Endodermal cell (in vitro differentiated cells): ENCODE data around the gene TSPAN4. TPM values are rescaled to one million over a fixed set of nuclear protein-coding genes. Genes with fewer than 3 reads are reported as not detected.

Experiments
- DNase-seq: peaks from one replicate; pipeline ENCODE4 v3.0.0-alpha.2; 2017
- H3K27ac ChIP-seq: 2 replicates; pipeline ENCODE4 v1.5.1; 2013; ENCODE audit warnings: mild to moderate bottlenecking, low read depth, low read length, moderate library complexity
- H3K27me3 ChIP-seq: 2 replicates; pipeline ENCODE4 v1.6.1; 2013; ENCODE audit warnings: mild to moderate bottlenecking, low read length, moderate library complexity; ENCODE audit not compliant: insufficient read depth, control insufficient read depth, poor library complexity, severe bottlenecking
- H3K36me3 ChIP-seq: 2 replicates; pipeline ENCODE4 v1.7.0; 2013; ENCODE audit warnings: mild to moderate bottlenecking, low read length, moderate library complexity; ENCODE audit not compliant: control insufficient read depth, insufficient read depth
- H3K4me1 ChIP-seq: one replicate; pipeline ENCODE4 v1.7.0; 2013; ENCODE audit warnings: low read length; ENCODE audit not compliant: control insufficient read depth, insufficient read depth
- H3K4me3 ChIP-seq: 2 replicates; pipeline ENCODE4 v1.5.1; 2013; ENCODE audit warnings: mild to moderate bottlenecking, low read length, moderate library complexity
- H3K9ac ChIP-seq: 2 replicates; pipeline ENCODE4 v1.6.1; 2013; ENCODE audit warnings: mild to moderate bottlenecking, low read length, moderate library complexity; ENCODE audit not compliant: poor library complexity, severe bottlenecking; ENCODE audit errors: extremely low read depth
- H3K9me3 ChIP-seq: 2 replicates; pipeline ENCODE4 v1.6.1; 2013; ENCODE audit warnings: mild to moderate bottlenecking, low read length, moderate library complexity; ENCODE audit not compliant: control insufficient read depth
- H3K27ac Mint-ChIP-seq: 2 replicates; pipeline ENCODE4 v1.8.0; 2020; ENCODE audit warnings: mixed read lengths
- H3K27me3 Mint-ChIP-seq: 2 replicates; pipeline ENCODE4 v1.8.0; 2021; ENCODE audit warnings: mild to moderate bottlenecking, mixed read lengths; ENCODE audit not compliant: insufficient read depth
- H3K36me3 Mint-ChIP-seq: 2 replicates; pipeline ENCODE4 v1.8.0; 2020; ENCODE audit warnings: low read depth, mixed read lengths
- H3K4me1 Mint-ChIP-seq: 2 replicates; pipeline ENCODE4 v1.8.0; 2020; ENCODE audit warnings: mixed read lengths
- H3K4me3 Mint-ChIP-seq: 2 replicates; pipeline ENCODE4 v1.8.0; 2020; ENCODE audit warnings: mild to moderate bottlenecking, moderate library complexity, mixed read lengths
- H3K9me3 Mint-ChIP-seq: 2 replicates; pipeline ENCODE4 v1.8.0; 2020; ENCODE audit warnings: mild to moderate bottlenecking, mixed read lengths
- WGBS, 2 experiments: methylation state at CpG; one replicate each; pipeline versions ENCODE4 v1.1.5 to v1.1.7; 2013; ENCODE audit warnings: missing lambda C conversion rate in 2 of 2, mixed read lengths in 1 of 2; ENCODE audit not compliant: insufficient coverage in 1 of 2, insufficient read length in 1 of 2; 5-methylcytosine and 5-hydroxymethylcytosine counted together
- total RNA-seq, 2 donors: library from RNA; stranded (reverse); fragmentation: NEBNext Ultra II Directional in 1 of 2; extraction: Animal tissue kit (Norgen Biotek cat#: 25700) in 1 of 2; gene quantifications; 2 replicates in 1 of 2; 3 replicates in 1 of 2; pipeline ENCODE4 v1.2.1, GENCODE V29; 2021
- TF ChIP-seq, protein P1 (sequence below): fragments of 200-600 bp; sonication (generic); conservative IDR thresholded peaks from 2 replicates; pipeline ENCODE4 v1.5.0; 2021; ENCODE audit warnings: antibody characterized with exemption, mild to moderate bottlenecking

The TSPAN4 gene
- total RNA-seq, 2 donors from 2014 or later, result 56.8 to 71.1 TPM

DNA sequence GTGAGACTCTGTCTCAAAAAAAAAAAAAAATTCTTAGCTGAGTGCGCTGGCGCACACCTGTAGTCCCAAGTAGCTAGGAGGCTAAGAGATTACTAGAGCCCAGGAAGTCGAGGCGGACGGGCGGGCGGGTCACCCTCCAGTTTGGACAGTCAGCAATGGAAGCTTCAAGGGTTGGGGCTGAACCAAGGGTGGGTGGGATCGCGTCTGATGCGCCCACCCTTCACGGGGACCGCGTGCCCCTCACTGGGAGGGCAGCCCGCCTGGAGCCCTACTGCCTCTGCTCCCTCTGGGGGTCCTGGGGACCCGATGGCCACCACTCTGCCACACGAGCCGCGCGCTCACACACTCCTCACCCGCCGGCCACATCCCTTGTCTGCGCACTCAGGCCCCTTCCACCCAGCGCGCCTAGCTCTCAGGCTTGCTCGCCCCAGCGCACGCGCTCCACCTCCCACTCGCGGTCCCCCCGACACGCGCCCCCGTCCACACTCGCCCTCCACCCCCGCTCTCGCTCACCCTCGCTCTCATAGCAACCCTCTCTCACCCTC lies 67.5 kb downstream of the TSPAN4 start:
- H3K27me3 Mint-ChIP-seq, result no peaks in the 10 kb centered on the region
- H3K4me1 Mint-ChIP-seq, result peaks cover 6% of the 10 kb centered on the region
- no peaks in the 10 kb centered on the region for H3K9me3 ChIP-seq
- TF ChIP-seq, protein P1, sequence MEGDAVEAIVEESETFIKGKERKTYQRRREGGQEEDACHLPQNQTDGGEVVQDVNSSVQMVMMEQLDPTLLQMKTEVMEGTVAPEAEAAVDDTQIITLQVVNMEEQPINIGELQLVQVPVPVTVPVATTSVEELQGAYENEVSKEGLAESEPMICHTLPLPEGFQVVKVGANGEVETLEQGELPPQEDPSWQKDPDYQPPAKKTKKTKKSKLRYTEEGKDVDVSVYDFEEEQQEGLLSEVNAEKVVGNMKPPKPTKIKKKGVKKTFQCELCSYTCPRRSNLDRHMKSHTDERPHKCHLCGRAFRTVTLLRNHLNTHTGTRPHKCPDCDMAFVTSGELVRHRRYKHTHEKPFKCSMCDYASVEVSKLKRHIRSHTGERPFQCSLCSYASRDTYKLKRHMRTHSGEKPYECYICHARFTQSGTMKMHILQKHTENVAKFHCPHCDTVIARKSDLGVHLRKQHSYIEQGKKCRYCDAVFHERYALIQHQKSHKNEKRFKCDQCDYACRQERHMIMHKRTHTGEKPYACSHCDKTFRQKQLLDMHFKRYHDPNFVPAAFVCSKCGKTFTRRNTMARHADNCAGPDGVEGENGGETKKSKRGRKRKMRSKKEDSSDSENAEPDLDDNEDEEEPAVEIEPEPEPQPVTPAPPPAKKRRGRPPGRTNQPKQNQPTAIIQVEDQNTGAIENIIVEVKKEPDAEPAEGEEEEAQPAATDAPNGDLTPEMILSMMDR, result no peak
- peaks cover 12% of the 10 kb centered on the region for H3K36me3 Mint-ChIP-seq
- H3K9ac ChIP-seq, result peak overlapping the region; percentile 49
- 4 to 8% methylated on average over 8 to 38 of the region's 38 CpGs for WGBS, 2 experiments
- no peaks in the 10 kb centered on the region for H3K27me3 ChIP-seq
- H3K27ac Mint-ChIP-seq, result peak overlapping the region; percentile 74
- peaks cover 6% of the 10 kb centered on the region for H3K4me1 ChIP-seq
- H3K27ac ChIP-seq, result no peak overlapping the region
- peaks cover 6% of the 10 kb centered on the region for H3K36me3 ChIP-seq
- DNase-seq, result no peak
- no peaks in the 10 kb centered on the region for H3K9me3 Mint-ChIP-seq
- peak overlapping the region; percentile 84 for H3K4me3 Mint-ChIP-seq
- peak overlapping the region; percentile 83 for H3K4me3 ChIP-seq

DNA sequence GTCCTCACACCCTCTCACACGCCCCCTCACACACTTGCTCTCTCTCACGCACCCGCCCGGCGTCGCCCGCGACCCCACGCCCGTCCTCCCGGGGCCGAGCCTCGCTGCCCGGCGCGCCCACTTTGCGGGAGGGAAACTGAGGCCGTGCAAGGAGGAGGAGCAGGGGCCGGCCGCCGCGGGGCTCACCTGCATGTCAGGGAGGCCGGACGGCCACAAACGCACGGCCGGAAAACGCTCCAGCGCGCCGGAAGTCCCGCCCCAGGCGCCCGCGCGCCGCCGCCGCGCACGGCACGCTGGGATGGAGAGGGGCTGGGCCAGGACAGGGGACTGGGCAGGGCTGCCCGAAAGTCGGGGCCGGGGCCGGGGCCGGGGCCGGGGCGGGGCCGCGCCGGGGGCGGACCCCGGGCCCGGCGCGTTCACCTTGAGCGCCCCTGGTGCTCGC lies 68.0 kb downstream of the TSPAN4 start, which contains the start of gene CHID1:
CHID1 (minus strand) TSS at position 222 of the 442 bp plus-strand sequence. CDS start 5,994 bp downstream, outside the sequence.
- Mint-ChIP-seq H3K9me3 (no peaks in the 10 kb centered on the region), H3K4me3 (peak within 1 kb of the TSS; percentile 84), H3K36me3 (peaks cover 10% of the 10 kb centered on the region), H3K27me3 (no peaks in the 10 kb centered on the region), H3K27ac (peak within 1 kb of the TSS; percentile 74), H3K4me1 (peaks cover 6% of the 10 kb centered on the region)
- WGBS, 2 experiments, result 0% methylated on average over 25 to 59 of the region's 59 CpGs
- peaks cover 6% of the 10 kb centered on the region for H3K36me3 ChIP-seq
- no peaks in the 10 kb centered on the region for H3K9me3 ChIP-seq
- peak within 1 kb of the TSS; percentile 44 for H3K27ac ChIP-seq
- TF ChIP-seq, protein P1, result no peak
- peak; percentile 98 for DNase-seq
- peaks cover 6% of the 10 kb centered on the region for H3K4me1 ChIP-seq
- peak within 1 kb of the TSS; percentile 83 for H3K4me3 ChIP-seq
- no peaks in the 10 kb centered on the region for H3K27me3 ChIP-seq
- H3K9ac ChIP-seq, result peak within 1 kb of the TSS; percentile 57

DNA sequence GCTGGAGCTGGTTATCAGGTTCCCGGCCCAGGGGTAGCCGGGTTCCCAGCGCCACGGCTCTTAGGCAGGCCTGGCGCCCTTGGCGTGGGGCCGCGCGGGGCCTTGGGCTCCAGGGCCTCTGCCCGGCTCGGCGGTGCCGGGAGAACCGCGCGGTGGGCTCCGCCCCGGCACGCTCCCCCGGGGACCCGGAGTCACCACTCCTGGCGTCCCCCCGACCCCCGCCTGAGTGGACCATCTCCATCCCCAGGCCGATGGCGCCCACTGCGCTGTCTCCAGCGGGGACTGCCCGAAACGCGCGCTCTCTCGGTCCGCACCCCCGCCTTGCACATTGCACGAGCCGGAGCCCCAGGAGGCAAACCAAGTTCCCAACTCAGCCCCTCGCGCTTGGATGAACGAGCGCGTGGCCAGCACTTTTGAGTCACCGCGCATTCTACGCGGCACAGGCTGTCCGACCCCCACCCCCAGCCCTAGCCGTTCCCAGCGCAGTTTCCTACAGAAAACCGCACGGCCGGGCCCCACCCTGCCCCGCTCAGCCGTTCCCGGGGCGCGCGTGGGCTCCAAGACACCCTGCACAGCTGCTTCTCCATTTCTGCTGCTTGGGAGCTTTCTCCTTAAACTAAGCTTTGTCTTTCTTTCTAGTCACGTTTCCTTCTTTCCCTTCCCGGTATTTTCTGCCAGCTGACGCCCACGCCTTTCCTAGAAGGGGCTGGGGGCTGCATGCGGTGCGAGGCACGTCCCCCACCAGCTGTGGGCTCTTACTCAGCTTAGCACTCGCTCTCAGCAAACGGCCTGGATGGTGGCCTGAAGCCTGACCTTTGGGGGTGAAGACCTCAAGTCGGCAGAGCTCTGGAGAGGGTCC lies 68.6 kb downstream of the TSPAN4 start:
- Mint-ChIP-seq H3K9me3 (no peaks in the 10 kb centered on the region), H3K36me3 (peaks cover 8% of the 10 kb centered on the region), H3K4me3 (peak overlapping the region; percentile 84), H3K27me3 (no peaks in the 10 kb centered on the region), H3K4me1 (peaks cover 6% of the 10 kb centered on the region), H3K27ac (peak overlapping the region; percentile 32)
- Histone ChIP-seq H3K9me3 (no peaks in the 10 kb centered on the region), H3K4me3 (peak overlapping the region; percentile 77), H3K27ac (peak overlapping the region; percentile 44), H3K9ac (peak overlapping the region; percentile 57), H3K27me3 (no peaks in the 10 kb centered on the region), H3K36me3 (peaks cover 6% of the 10 kb centered on the region), H3K4me1 (peaks cover 6% of the 10 kb centered on the region)
- DNase-seq, result peak; percentile 50
- TF ChIP-seq, protein P1, result peak; percentile 50
- 10 to 11% methylated on average over 47 to 68 of the region's 68 CpGs for WGBS, 2 experiments
